Left lobe of liver (tissue), 2 donors: ENCODE results near the gene ARHGEF10L. TPM values are rescaled to one million over a fixed set of nuclear protein-coding genes. Genes with fewer than 3 reads are reported as not detected.
A peak's percentile ranks its signal among the peaks of the same experiment; 100 is the strongest.

Source experiments
- ATAC-seq: fragments of 200-7000 bp; cut with Tn5 transposase; one replicate; pipeline ENCODE4 v1.9.1; 2020; ENCODE audit warnings: mild to moderate bottlenecking, moderate library complexity
- DNase-seq: peaks from one replicate; pipeline ENCODE4 v3.0.0-alpha.2; 2020; ENCODE audit warnings: low spot score
- total RNA-seq: library from RNA; stranded (reverse); gene quantifications from one replicate; pipeline ENCODE4 v1.2.1, GENCODE V29; 2021
- donor health status: DM: no; HTN: no; CAD: no; lungs with moderate emphysema.
- donor health status: DM: no; HTN: yes; CAD: no.

ARHGEF10L gene
- total RNA-seq, 1 donor from 2014 or later: 126 TPM

DNA sequence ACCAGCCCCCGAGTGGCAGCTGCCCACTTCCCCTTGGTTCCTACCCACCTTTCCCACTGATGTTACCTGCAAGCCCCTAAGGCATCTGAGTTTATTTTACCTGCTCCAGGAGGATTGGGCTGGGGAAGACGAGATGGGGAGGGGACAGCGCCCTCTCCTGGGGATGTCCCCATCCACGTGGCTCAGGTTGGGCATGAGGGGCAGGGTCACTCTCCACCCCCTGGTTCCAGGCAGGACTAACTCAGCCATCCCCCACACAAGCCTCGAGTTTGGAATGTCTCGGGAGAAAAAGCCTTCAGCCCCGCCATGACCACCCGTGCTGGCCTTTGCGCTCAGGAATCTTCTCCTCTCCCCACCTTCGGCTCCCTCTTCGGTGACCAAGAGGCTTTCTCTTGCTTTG lies 90.0 kb downstream of the ARHGEF10L start:
- no peak for DNase-seq
- ATAC-seq: peak; percentile 6

DNA sequence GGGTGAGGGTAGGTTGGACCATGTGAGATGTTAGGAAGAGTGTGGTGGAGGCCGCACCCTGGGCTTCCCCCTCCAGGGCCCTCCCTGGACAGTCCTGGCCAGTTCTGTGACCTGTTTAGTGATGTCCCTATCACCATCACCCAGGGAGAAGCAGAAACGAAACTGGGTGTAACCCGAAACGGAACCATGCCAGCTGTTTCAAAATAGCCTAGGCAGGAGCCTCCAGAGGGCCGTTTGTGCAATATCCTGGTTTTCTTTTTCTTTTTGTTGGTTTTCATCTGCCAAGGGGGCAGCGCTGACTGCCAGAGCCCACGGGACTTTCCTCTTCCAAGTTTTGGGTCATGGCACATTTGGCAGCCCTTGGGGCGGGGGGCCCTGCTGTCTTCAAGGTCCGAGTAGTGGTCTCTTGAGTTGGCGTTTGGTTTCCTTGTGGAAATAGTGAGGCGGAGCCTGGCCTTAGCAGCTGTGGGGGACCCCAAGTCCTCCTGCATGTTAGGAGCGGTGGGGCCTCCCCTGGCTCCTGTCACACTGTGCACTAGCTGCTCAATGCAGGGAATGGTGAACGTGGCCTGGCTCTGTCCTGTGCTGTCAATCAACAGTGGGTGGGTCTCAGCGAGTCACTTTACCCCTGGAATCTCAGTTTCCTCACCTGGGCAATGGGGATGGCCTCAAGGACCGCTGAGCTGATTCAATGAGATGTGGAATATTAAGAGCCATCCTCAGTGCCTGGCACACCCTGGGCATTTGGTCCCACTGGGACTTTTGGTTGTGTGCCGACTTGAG lies 90.7 kb downstream of the ARHGEF10L start:
- DNase-seq (peak; percentile 75), ATAC-seq (peak; percentile 71)

- ATAC-seq (no peak), DNase-seq (no peak)
These were observed 91.5 kb downstream of the ARHGEF10L start for GRCh38 chr1:17630986-17631385.

GRCh38 chr1:17631410-17631809 lies 91.9 kb downstream of the ARHGEF10L start:
- ATAC-seq: peak; percentile 28
- no peak for DNase-seq

GRCh38 chr1:17632106-17632505 lies 92.6 kb downstream of the ARHGEF10L start:
- DNase-seq (no peak), ATAC-seq (no peak)

- ATAC-seq (peak; percentile 27), DNase-seq (no peak)
These were observed 93.2 kb downstream of the ARHGEF10L start for GRCh38 chr1:17632541-17633184.

GRCh38 chr1:17633654-17634053 lies 94.2 kb downstream of the ARHGEF10L start:
- ATAC-seq (no peak), DNase-seq (no peak)

GRCh38 chr1:17635276-17635675 lies 95.8 kb downstream of the ARHGEF10L start:
- no peak for DNase-seq
- ATAC-seq: no peak

DNA sequence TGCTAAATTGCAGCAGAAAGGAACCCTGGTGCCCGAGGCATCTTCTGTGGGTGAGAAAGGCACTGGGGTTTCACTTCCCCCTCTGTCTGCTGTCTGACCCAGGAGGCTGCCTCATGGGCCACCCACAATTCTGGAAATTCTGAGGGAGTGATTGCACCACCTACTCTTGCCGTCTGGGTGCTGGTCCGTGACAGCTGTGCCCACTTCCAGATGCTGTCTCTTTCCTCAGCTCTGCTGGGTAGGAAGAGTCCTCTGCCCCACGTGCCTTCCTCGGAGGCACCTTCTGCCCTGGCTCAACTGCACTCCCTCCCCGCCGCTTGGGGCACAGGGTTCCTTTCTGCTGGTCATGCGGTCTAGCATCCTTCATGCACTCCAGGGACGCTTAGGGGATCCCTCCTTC lies 96.3 kb downstream of the ARHGEF10L start:
- no peak for DNase-seq
- no peak for ATAC-seq

DNA sequence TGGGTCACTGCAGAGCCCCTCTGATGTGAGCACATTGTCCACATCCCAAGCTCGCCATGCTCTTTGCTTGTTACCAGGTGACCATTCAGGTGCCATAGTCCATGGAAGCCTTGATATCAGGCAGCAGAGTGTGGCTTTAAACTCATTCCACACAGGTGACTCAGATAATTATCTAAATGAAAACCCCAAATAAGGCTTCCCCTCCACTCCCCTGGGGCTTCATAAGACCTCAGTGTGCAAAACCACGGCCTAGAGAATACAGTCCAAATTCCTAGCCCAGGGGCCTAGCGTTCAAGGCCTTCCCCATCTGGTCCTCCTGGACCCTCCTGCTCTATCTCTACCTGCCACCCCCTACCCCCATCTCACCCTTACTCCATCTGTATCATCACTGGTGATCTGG lies 97.1 kb downstream of the ARHGEF10L start:
- ATAC-seq (no peak), DNase-seq (no peak)

DNA sequence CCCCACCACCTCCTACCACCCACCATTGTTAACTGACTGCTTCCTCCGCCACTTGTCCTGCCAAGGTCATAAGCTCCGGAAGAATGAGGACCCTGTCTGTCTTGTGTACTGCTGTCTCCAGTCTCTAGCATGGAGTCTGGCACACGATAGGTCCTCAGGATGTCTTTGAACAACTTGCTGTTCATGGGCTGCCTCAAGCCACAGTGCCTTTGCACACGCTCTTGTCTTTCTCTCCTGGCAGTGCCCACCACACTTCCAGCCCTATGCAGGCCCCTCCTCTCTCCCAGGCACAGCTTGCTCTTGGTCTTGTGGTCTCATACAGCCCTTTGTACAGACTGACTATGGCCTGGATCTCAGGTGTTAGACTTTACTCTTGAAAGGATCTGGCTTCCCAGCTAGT lies 97.6 kb downstream of the ARHGEF10L start:
- ATAC-seq (no peak), DNase-seq (no peak)

DNA sequence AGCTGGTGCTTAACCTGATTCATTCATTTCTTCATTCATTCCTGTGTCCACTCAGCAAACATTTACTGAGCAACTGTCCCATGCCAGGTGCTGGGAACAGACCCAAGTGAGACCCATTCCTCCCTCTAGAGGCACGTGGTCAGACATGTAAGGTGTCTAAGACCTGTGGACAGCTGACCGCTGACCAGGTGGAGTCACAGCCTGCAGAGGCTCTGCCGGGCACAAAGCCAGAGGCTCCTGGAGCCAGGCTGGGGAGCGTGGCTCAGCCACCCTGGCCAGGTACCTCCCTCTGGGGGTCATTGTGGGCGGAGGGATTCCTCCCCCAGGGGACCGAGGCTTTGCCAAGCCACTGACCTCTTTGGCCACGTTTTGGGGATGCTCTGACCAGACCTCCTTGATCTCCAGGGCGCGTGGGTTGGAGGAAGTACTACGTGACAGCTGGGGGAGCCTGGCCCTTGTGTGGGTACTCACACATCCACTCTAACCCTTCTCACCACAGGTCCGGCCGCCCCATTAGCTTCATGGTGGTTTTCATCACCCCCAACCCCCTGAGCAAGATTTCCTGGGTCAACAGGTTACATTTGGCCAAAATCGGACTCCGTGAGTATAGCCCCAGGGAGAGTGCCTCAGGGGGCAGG lies 100.3 kb downstream of the ARHGEF10L start:
- DNase-seq (peak; percentile 69), ATAC-seq (peak; percentile 62)

- no peak for ATAC-seq
- DNase-seq: no peak
These were observed 100.9 kb downstream of the ARHGEF10L start for GRCh38 chr1:17640393-17640792.

DNA sequence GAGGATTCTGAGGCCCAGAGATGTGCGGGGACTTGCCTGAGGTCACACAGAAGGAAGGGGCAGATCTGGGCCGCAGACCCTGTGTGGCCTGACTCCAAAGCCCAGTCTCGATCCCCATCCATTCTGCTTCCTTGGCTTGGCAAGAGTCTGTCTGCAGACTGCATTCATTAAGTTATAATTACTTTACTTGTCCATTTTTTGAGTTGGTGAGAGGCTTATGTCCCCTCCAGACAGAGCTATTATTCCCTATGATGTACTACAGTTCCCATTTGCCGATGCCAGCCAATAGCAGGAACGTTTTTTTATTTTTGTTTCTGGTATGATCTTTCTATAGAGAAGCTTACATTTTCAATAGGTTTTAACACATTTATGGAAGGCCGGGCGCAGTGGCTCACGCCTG lies 101.5 kb downstream of the ARHGEF10L start:
- no peak for ATAC-seq
- DNase-seq: no peak

- ATAC-seq: no peak
These were observed 102.7 kb downstream of the ARHGEF10L start for GRCh38 chr1:17642169-17642568.

DNA sequence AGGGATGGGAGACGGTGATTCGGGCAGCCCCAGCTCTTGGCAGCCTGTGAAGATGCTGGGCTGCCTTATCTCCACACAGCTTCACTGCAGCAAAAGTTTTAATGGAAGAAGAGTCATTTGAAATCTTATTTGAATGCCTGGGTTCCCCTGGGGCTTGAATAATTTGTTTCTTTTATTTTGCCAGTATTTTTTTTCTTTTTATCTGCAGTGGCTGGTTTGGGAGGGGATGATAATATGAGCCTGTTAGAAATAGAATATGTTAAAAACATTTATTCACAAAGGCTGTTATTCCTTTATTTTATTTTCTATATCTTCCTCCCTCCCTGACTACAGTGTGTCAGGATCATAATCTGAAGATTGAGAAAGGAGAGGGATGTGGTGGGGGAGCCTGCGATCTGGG lies 103.4 kb downstream of the ARHGEF10L start:
- DNase-seq (no peak), ATAC-seq (no peak)

More at GRCh38 chr1:17642169-17642568, 102.7 kb downstream of the ARHGEF10L start:
- no peak for DNase-seq

- DNase-seq (no peak), ATAC-seq (no peak)
These were observed 104.6 kb downstream of the ARHGEF10L start for GRCh38 chr1:17643861-17644703.

- ATAC-seq: no peak
- DNase-seq: no peak
These were observed 105.8 kb downstream of the ARHGEF10L start for GRCh38 chr1:17645068-17645911.

GRCh38 chr1:17646444-17647280 lies 107.2 kb downstream of the ARHGEF10L start:
- no peak for DNase-seq
- ATAC-seq: peak; percentile 15
